GM21360 (cell line): Measurements from ENCODE around the gene RTN4R.
"Not testable (repeated sequence)": the region's sequence is repeated elsewhere in the genome, so short reads cannot be mapped to it uniquely, and the experiment has no call there.

ENCODE experiments used
- ATAC-seq: cut with Tn5 transposase; IDR thresholded peaks from one replicate; pipeline ENCODE4 v1.9.1; 2021; ENCODE audit warnings: mild to moderate bottlenecking, moderate library complexity; ENCODE audit not compliant: unreplicated experiment

Gene RTN4R

DNA sequence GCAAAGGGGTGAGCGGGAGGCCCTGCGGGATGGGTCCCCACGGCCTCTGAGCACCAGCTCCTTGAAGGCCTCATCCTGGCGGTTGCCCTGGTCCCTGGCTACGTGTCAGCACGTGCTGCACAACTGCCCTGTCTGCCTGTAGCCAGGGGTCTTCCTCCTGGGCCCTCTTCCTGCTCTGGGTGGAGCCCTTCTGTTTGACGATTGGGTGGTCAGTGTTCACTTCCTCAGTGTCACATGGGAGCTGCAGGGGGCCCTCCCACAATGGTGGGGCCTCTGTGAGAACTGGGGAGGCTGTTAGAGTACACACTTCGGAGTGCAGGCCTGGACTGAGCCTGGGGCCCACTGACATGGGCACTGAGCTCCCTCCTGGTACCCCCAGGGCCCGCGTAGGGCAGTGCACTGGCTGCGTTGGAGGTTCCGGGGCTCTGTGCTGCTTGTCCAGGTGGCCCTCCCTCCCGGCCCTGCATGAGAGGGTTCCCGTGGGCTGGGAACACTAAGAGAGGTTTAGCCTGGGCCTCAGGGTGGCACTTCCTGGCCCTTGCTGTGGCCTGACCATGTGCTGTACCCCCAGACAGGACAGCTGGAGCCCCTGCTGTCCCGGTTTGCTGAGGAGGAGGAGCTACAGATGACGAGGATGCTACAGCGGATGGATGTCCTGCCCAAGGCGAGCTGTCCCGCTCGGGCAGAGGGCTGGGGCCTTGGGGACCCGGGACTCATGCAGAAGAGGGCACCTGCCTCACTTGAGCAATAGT lies 38.0 kb upstream of the RTN4R start:
- no peak for ATAC-seq

GRCh38 chr22:20305230-20305893 lies 37.2 kb upstream of the RTN4R start:
- ATAC-seq: not testable (repeated sequence)

DNA sequence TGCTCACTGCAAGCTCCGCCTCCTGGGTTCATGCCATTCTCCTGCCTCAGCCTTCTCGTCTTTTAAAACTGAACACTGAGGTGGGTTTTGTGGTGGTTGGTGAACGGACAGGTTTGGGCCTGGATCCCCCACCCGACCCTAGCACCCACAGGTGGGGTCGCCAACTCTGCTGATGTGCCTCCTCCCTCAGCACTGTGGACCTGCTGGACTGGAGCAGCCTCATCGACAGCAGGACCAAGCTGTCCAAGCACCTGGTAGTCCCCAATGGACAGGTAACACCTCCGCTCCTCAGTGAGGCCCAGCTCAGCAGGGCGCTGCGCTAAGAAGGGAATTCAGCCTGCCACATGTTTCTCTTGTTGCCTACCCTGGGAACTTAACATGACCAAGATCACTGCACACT lies 36.5 kb upstream of the RTN4R start:
- ATAC-seq: no peak

- ATAC-seq: not testable (repeated sequence)
Observed at GRCh38 chr22:20303229-20303534, 35.1 kb upstream of the RTN4R start.

DNA sequence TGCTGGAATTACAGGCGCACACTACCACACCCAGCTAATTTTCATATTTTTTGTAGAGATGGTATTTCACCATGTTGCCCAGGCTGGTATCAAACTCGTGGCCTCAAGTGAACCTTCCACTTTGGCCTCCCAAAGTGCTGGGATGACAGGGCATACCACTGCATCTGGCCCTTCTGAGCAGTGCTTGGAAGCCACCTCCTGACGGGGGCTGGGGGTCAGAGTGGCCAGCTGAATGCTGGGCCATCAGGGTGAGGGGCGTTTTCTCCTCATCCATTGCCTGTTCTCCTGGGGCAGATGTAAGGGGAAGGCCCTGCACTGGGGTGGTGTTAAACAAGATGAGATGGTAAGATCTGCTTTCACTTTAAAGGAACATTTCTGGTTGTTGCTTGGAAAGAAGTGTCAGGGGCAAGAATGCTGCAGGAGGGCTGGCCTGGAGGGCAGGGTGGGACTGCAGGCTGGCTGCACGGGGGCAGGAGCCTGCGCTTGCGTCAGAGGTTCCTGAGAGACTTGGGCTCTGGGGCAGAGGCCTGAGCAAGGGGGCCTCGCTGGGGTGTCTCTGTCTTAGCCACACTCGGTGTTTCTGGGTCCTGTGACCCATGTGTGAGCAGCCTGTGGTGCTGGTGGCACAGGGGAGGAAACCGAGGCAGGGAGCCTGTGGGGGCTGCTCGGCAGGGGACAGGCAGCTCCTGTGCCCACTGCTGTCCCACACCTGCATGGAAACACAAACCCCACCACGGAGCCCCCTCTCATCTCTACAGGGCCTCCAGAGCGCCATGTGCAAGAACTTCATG lies 34.5 kb upstream of the RTN4R start:
- no peak for ATAC-seq

GRCh38 chr22:20299746-20300136 lies 31.6 kb upstream of the RTN4R start:
- ATAC-seq: no peak

- ATAC-seq: no peak
Observed at GRCh38 chr22:20298803-20299745, 31.0 kb upstream of the RTN4R start.

- no peak for ATAC-seq
Observed at GRCh38 chr22:20298110-20298802, 30.1 kb upstream of the RTN4R start.

GRCh38 chr22:20297414-20298109 lies 29.4 kb upstream of the RTN4R start:
- ATAC-seq: no peak

DNA sequence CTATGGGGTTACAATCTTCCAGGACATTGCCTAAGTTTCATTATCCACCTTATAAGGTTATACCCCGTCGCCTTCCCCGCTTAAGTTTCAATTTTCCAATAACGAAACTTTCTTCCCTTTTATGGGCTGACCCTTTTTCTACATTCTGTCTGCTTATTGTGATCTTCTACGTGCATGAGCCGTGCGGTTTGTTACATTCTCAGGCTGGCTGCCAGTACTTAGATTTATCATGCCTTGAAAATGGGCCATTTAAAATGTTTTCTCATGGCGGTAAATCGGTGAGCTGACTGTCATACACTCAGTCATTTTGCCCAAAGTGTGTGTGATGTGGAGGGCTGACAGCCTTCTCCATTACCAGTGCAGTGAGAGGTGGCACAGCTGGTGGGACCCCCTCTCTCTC lies 28.5 kb upstream of the RTN4R start:
- ATAC-seq: no peak

- ATAC-seq: no peak
Observed at GRCh38 chr22:20295262-20296064, 27.3 kb upstream of the RTN4R start.

DNA sequence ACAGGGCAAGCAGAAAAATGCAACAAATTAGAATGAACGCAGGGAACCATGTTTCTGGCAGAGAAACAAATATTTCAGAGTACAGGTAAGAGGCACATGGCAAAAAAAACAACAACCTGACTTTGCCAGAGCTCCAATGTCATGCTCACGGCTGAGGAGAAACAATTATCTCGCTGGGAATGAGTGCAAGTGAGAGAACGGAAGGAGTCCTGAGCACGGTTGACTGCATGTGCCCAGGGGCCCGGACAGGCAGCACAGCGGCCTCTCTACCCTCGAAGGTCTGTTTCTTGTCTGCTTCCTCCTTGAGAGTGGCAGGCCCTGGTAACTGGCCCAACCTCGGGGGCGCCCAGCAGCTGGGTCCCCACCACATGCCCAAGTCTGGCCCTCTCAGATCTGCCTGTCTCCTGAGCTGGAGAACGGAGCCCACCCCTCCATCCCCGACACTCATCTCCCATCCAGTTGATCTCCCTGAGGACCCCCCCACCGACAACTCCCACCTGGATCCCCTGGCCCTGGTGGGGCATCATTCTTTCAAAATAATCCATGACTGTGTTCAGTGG lies 24.6 kb upstream of the RTN4R start:
- no peak for ATAC-seq

GRCh38 chr22:20292108-20292507 lies 24.0 kb upstream of the RTN4R start:
- no peak for ATAC-seq

GRCh38 chr22:20291604-20292063 lies 23.5 kb upstream of the RTN4R start:
- ATAC-seq: no peak

DNA sequence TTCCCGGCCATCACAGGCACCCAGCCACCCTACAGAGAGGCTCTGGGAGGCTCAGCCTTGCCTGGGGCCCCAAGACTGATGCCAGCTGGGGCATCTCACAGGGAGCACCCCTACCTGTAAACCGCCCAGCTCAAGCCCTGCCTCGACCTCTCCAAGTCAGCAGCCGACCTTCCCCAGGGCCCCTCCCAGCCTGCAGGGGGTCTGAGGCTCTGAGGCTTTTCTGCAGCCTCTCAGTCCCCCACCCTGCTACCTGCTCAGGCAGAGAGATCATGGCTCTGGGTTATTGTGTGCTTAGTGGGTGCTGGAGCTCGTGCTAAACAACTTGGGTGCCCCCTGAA lies 23.1 kb upstream of the RTN4R start:
- no peak for ATAC-seq

DNA sequence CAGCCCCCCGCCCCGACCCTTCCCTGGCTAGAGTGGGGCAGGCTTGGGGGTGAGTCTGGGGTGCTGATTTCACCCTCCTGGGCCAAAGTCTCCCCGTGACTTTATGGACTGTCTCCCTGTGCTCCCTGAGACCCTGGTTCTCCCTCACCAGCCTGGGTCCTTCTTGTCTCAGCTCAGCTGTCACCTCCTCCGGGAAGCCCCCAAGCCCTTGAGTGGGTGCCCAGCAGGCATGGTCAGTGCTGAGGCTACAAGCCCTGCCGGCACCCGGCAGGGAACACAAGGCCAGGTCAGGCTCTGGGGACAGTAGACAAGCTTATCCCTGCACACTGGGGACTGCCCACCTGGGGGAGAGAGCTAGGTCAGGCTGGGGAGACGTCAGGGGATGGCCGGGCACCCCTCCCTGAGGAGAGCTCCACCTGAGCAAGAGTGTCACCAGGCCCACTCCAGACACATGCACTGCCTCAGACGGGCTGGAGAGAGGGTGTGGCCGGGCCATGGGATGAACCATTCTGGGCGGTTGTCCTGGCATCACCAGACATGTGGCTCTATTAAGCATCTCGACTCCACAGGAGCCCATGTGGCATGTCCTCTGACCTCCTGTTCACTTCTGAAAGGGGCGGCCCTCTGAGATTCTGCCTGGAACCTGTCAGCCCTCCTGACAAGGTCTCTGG lies 22.6 kb upstream of the RTN4R start:
- no peak for ATAC-seq

DNA sequence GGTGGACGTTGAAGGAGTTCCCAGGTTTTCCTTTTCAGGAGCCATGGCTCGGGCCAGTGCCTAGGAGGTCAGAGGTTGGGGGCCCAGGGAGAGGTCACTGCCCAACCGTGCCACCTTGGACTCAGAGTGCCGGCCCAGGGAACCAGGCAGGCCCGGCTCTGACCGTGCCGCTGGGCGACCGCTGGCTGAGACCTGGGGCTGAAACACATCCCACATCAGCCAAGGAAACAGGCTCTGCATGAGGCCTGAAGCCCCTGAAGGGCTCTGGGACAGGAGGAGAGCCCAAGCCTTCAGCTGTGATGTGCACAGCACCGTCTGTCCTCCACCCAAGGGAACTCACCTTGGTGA lies 21.9 kb upstream of the RTN4R start:
- no peak for ATAC-seq
